Ishikawa (cell line): ENCODE measurements around the gene PLA2G15.

Source experiments
- CEBPB ChIP-seq: IDR thresholded peaks from 2 replicates; pipeline ENCODE4 v1.6.1; 2012
- CREB1 ChIP-seq: IDR thresholded peaks from 2 replicates; pipeline ENCODE4 v1.6.1; 2012; ENCODE audit warnings: low read depth
- EGR1 ChIP-seq: IDR thresholded peaks from 2 replicates; pipeline ENCODE4 v1.6.1; 2012
- EP300 ChIP-seq: IDR thresholded peaks from 2 replicates; pipeline ENCODE4 v1.6.1; 2012; ENCODE audit warnings: borderline replicate concordance
- FOXM1 ChIP-seq: IDR thresholded peaks from 2 replicates; pipeline ENCODE4 v1.6.1; 2012; ENCODE audit warnings: low read depth, borderline replicate concordance
- MAX ChIP-seq: IDR thresholded peaks from 2 replicates; pipeline ENCODE4 v1.6.1; 2012
- NFIC ChIP-seq: IDR thresholded peaks from 2 replicates; pipeline ENCODE4 v1.6.1; 2012
- RAD21 ChIP-seq: IDR thresholded peaks from 2 replicates; pipeline ENCODE4 v1.6.1; 2012; ENCODE audit warnings: low read depth
- REST ChIP-seq: IDR thresholded peaks from 2 replicates; pipeline ENCODE4 v1.6.1; 2012; ENCODE audit warnings: low read depth, mild to moderate bottlenecking
- TAF1 ChIP-seq: IDR thresholded peaks from 2 replicates; pipeline ENCODE4 v1.6.1; 2012; ENCODE audit warnings: low read depth, mild to moderate bottlenecking
- TCF12 ChIP-seq: IDR thresholded peaks from 2 replicates; pipeline ENCODE4 v1.6.1; 2012; ENCODE audit warnings: low read depth
- TEAD4 ChIP-seq: IDR thresholded peaks from 2 replicates; pipeline ENCODE4 v1.6.1; 2012
- USF1 ChIP-seq: IDR thresholded peaks from 2 replicates; pipeline ENCODE4 v1.6.1; 2012
- YY1 ChIP-seq: IDR thresholded peaks from 2 replicates; pipeline ENCODE4 v1.6.1; 2012; ENCODE audit warnings: low read depth
- ZBTB7A ChIP-seq: IDR thresholded peaks from 2 replicates; pipeline ENCODE4 v1.6.1; 2012; ENCODE audit warnings: low read depth

Gene PLA2G15

GRCh38 chr16:68244481-68244902 is 681 bp upstream of the PLA2G15 start:
- TF ChIP-seq USF1 (no peak), RAD21 (no peak), REST (no peak), MAX (no peak), YY1 (no peak), TAF1 (no peak), EP300 (no peak)

- TF ChIP-seq ZBTB7A, result no peak
- TF ChIP-seq YY1, result no peak
- no peak for TF ChIP-seq NFIC
- TF ChIP-seq EP300, result no peak
- no peak for TF ChIP-seq TCF12
- no peak for TF ChIP-seq CEBPB
These were observed 948 bp downstream of the PLA2G15 start for GRCh38 chr16:68246121-68246520.

- TF ChIP-seq FOXM1 (no peak), CREB1 (no peak), YY1 (no peak)
These were observed 1.5 kb downstream of the PLA2G15 start for GRCh38 chr16:68246666-68247065.

GRCh38 chr16:68247400-68247799 is 2.2 kb downstream of the PLA2G15 start:
- no peak for TF ChIP-seq FOXM1
- TF ChIP-seq TEAD4, result no peak
- no peak for TF ChIP-seq TAF1
- TF ChIP-seq ZBTB7A, result no peak
- TF ChIP-seq RAD21, result no peak
- TF ChIP-seq NFIC, result no peak
- no peak for TF ChIP-seq REST
- no peak for TF ChIP-seq CEBPB
- no peak for TF ChIP-seq USF1
- TF ChIP-seq EGR1, result no peak
- TF ChIP-seq MAX, result no peak
- TF ChIP-seq YY1, result no peak

GRCh38 chr16:68247932-68248331 is 2.8 kb downstream of the PLA2G15 start:
- TF ChIP-seq FOXM1 (no peak), ZBTB7A (no peak), REST (no peak), YY1 (no peak), EP300 (no peak), CEBPB (no peak), EGR1 (no peak)

- TF ChIP-seq EP300 (no peak), REST (no peak)
These were observed 4.2 kb downstream of the PLA2G15 start for GRCh38 chr16:68249371-68249770.
